ENCODE data around the gene PIEZO1. TPM values are rescaled to one million over a fixed set of nuclear protein-coding genes. Genes with fewer than 3 reads are reported as not detected.

Gene PIEZO1
- total RNA-seq, 2 donors from 2014 or later: 84.8 to 298 TPM

DNA sequence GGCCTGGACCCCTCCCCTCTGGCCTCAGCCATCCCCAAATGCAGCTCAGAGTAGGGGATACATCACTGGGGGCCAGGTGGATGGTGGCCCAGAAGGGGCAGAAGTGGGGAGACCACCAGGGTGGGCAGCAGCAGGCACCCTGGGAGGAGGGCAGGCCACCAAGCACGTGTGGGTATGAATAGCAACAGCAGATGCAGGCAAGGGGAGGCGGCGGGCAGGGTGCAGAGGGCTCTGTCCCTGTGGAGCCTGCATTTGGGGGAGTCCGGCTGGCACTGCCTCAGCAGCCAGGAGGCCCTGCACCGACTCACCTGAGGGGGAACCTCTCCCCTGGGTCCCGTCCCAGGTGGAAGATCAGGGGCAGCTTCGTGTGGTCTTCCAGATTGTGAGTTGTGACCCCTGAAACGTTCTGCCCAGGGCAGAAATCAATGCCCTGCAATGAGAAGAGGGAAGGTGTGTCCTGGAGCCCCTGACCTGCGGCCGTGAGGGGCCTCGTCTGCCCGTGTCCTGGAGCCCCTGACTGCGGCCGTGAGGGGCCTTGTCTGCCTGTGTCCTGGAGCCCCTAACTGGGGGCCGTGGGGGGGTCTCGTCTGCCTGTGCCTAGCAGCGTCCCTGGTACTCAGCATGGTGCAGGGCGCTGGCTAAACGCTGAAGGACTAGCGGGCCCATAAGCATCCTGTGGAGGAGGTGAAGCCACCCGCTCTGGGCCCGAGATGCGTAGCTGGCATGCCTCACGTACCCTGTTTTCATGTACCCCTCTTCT, 37.4 kb upstream of the PIEZO1 start:
- H3K27ac Mint-ChIP-seq: no peak overlapping the region
- no peak overlapping the region for H3K4me3 Mint-ChIP-seq

DNA sequence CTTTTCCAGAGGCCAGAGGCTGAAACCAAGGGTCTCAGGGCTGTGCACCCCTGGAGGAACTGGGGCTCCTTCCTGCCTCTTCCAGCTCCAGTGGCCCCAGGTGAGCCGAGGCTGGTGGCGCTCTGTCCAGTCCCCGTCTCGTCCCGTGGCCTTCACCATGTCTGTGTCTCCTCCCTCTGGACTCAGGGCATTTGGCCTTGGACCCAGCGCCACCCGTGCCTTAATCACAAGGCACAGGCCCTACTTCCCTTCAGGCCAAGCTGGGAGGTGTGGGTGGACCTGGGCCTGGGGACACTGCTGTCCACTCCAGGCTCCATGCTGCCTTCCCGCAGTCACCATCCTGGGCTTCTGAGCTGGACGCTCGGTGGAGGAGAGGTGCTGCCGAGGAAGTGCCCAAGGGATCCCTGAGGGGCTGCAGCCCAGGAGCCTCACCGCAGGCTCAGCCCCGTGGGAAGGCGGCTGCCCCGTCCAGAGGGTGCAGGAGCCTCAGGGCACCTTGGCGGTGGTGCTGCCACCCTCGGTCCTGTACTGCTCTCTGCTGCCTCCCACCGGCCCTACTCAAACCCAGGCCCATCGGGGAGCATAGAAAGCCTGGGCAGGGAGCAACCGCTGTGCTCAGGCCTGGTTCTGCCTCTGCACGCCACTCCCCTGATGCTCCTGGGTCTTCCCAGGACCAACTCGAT, 36.3 kb upstream of the PIEZO1 start:
- H3K9me3 Mint-ChIP-seq: no peaks in the 10 kb centered on the region
- H3K4me3 Mint-ChIP-seq: no peak overlapping the region
- no peak for DNase-seq (ENCODE audit: low spot score)
- ATAC-seq: no peak
- H3K4me1 Mint-ChIP-seq (ENCODE audit: low read depth in 2 of 2): peaks cover 0 to 3% of the 10 kb centered on the region in 2 donors
- H3K27ac Mint-ChIP-seq: no peak overlapping the region
- no peaks in the 10 kb centered on the region for H3K36me3 Mint-ChIP-seq
- no peaks in the 10 kb centered on the region for H3K27me3 Mint-ChIP-seq

More for the DNA sequence above, 37.4 kb upstream of the PIEZO1 start:
- Mint-ChIP-seq H3K27me3 (no peaks in the 10 kb centered on the region), H3K36me3 (no peaks in the 10 kb centered on the region), H3K9me3 (no peaks in the 10 kb centered on the region), H3K4me1 (ENCODE audit: low read depth in 2 of 2) (peaks cover 0 to 3% of the 10 kb centered on the region in 2 donors)
- ATAC-seq (no peak), DNase-seq (ENCODE audit: low spot score) (no peak)

DNA sequence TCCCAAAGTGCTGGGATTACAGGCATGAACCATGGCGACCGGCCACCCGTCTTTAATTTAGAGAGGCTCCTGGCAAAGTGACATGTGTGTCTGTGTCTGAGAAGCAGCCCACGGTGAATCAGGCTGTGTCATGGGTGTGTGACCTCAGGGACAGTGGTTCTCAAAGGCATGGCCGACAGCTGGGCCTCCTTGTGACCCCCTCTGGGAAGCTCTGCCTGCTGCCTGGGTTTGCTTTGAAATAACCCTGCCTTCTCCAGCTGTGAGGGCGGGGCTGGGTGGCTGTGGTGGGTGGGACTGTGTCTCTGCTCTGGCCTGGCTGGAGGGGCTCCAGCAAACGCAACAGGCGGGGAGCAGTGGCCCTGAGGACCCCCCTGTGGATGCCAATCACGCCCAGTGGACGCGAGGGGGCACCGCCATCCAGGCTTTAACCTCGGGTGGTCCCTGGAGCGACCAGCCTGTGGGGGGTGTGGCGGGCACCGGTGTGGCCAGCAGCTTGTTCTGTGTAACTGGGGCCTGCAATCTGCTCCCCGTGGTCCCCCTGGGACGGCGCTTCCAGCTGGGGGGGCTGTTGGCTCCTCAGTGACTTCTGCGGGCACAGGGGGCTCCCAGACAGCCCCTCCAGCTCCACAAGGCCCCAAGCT, 35.5 kb upstream of the PIEZO1 start:
- no peak overlapping the region for H3K4me3 Mint-ChIP-seq

GRCh38 chr16:88819126-88819525, 34.1 kb upstream of the PIEZO1 start:
- no peak for ATAC-seq
- Mint-ChIP-seq H3K27me3 (no peaks in the 10 kb centered on the region), H3K36me3 (no peaks in the 10 kb centered on the region), H3K4me3 (no peak overlapping the region), H3K4me1 (ENCODE audit: low read depth in 2 of 2) (no peaks in the 10 kb centered on the region), H3K9me3 (no peaks in the 10 kb centered on the region), H3K27ac (no peak overlapping the region)
- no peak for DNase-seq (ENCODE audit: low spot score)

More for the DNA sequence above, 35.5 kb upstream of the PIEZO1 start:
- ATAC-seq (no peak), DNase-seq (ENCODE audit: low spot score) (no peak)
- H3K36me3 Mint-ChIP-seq: no peaks in the 10 kb centered on the region
- no peaks in the 10 kb centered on the region for H3K9me3 Mint-ChIP-seq
- no peaks in the 10 kb centered on the region for H3K27me3 Mint-ChIP-seq
- no peak overlapping the region for H3K27ac Mint-ChIP-seq
- H3K4me1 Mint-ChIP-seq (ENCODE audit: low read depth in 2 of 2): no peaks in the 10 kb centered on the region

DNA sequence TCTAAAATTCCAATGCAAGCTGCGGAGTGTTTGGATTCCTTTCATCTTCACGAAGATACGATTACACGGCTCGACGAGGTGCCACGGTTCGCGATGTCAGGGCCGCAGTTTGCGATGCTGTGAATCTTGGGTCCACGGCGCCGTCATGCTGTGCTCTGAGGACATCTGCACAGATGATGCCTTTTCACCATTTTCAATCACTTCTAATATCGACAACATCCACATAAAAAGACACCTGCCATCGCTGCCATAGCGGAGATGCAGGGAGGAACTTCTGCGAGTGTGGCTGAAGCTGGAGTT, 33.5 kb upstream of the PIEZO1 start:
- ATAC-seq (no peak), DNase-seq (ENCODE audit: low spot score) (no peak)
- no peaks in the 10 kb centered on the region for H3K4me1 Mint-ChIP-seq (ENCODE audit: low read depth in 2 of 2)
- H3K36me3 Mint-ChIP-seq: no peaks in the 10 kb centered on the region
- no peak overlapping the region for H3K27ac Mint-ChIP-seq
- no peaks in the 10 kb centered on the region for H3K9me3 Mint-ChIP-seq
- H3K27me3 Mint-ChIP-seq: no peaks in the 10 kb centered on the region
- no peak overlapping the region for H3K4me3 Mint-ChIP-seq

GRCh38 chr16:88817785-88818574, 33.0 kb upstream of the PIEZO1 start:
- ATAC-seq (no peak), DNase-seq (ENCODE audit: low spot score) (no peak)
- Mint-ChIP-seq H3K4me3 (no peak overlapping the region), H3K9me3 (no peaks in the 10 kb centered on the region), H3K27ac (no peak overlapping the region), H3K4me1 (ENCODE audit: low read depth in 2 of 2) (peaks cover 0 to under 1% of the 10 kb centered on the region in 2 donors), H3K27me3 (no peaks in the 10 kb centered on the region), H3K36me3 (no peaks in the 10 kb centered on the region)

DNA sequence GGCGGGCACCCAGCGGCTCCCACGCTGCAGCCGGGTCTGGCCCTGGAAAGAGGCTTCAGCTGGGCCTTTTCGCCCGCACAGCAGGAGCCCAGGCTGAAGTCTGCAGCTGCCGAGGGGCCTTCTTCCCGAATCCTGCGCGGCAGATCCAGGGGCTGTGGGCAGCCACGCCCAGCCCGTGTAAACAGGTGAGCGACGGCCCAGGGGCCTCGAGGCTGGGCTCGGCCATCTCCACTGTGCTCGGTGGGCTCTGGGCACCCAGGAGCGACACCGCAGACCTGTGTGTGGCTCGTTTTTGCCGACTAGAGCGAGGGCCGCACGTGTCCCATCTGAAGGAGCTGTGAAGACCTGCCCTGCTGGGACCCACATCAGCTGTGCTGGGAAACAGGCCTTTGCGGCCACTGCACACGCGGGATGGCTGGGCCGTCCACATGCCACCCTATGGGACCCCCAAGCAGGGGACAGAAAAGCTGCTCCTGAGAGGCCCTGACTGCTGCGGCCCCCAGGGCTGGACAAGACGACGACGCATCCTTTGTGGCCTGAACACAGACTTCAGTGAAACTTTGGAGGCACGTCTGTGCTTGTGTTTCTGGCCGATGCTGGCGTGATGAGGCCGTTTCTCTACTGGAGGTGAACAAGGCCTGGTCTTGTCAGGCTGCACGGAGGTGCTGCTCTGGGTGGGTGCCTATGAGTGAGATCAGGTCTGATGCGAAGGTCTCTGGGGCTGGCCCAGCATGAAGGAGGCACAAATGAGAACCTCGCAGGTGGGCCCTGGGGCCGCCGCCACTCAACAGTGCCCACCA, 31.9 kb upstream of the PIEZO1 start:
- DNase-seq (ENCODE audit: low spot score) (no peak), ATAC-seq (no peak)
- no peak overlapping the region for H3K4me3 Mint-ChIP-seq
- no peaks in the 10 kb centered on the region for H3K27me3 Mint-ChIP-seq
- no peak overlapping the region for H3K27ac Mint-ChIP-seq
- peaks cover 0 to 7% of the 10 kb centered on the region in 2 donors for H3K4me1 Mint-ChIP-seq (ENCODE audit: low read depth in 2 of 2)
- no peaks in the 10 kb centered on the region for H3K9me3 Mint-ChIP-seq
- no peaks in the 10 kb centered on the region for H3K36me3 Mint-ChIP-seq

DNA sequence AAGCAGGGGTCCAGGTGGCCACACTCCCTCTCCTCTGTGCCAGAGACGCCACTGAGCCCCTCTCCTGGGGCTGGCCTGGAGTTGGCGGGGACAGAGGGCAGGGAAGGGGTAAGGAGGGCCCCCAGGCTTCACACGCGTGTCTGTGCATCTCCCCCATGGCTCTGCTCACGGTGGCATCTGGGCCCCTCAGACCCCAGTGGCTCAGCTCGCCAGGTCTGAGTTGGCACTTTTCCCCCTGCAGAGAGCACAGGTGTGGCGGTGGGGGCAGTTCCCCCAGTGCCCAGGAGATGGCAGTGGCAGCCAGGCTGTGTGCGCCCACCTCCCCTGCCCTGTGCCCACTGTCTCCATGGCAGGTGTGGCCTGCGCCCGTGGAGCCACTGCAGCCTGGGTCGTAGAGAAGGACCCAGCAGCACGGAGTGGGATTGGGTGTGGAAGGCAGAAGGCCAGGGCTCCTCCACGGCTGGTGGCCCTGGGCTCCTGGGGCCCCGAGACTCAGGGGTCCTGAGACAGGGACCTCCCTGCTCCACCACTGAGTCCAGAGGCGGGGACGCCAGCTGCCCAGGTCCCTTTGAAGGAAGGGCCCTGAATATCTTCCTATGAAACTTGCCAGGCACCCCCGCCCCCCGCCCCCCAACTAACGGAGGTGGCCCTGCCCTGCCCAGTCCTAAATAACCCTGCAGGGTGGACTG, 31.0 kb upstream of the PIEZO1 start:
- no peak overlapping the region for H3K4me3 Mint-ChIP-seq
- no peaks in the 10 kb centered on the region for H3K36me3 Mint-ChIP-seq
- no peaks in the 10 kb centered on the region for H3K9me3 Mint-ChIP-seq
- peaks cover 0 to 8% of the 10 kb centered on the region in 2 donors for H3K4me1 Mint-ChIP-seq (ENCODE audit: low read depth in 2 of 2)
- no peak overlapping the region for H3K27ac Mint-ChIP-seq
- ATAC-seq (no peak), DNase-seq (ENCODE audit: low spot score) (no peak)
- no peaks in the 10 kb centered on the region for H3K27me3 Mint-ChIP-seq

GRCh38 chr16:88815227-88815626, 30.2 kb upstream of the PIEZO1 start:
- H3K27me3 Mint-ChIP-seq: no peaks in the 10 kb centered on the region
- H3K9me3 Mint-ChIP-seq: no peaks in the 10 kb centered on the region
- no peak overlapping the region for H3K27ac Mint-ChIP-seq
- no peaks in the 10 kb centered on the region for H3K36me3 Mint-ChIP-seq
- DNase-seq (ENCODE audit: low spot score) (no peak), ATAC-seq (no peak)
- no peak overlapping the region for H3K4me3 Mint-ChIP-seq
- peaks cover 1 to 12% of the 10 kb centered on the region in 2 donors for H3K4me1 Mint-ChIP-seq (ENCODE audit: low read depth in 2 of 2)

GRCh38 chr16:88814144-88814502, 29.1 kb upstream of the PIEZO1 start:
- ATAC-seq (no peak), DNase-seq (ENCODE audit: low spot score) (no peak)
- Mint-ChIP-seq H3K36me3 (no peaks in the 10 kb centered on the region), H3K27me3 (no peaks in the 10 kb centered on the region), H3K4me3 (no peak overlapping the region), H3K27ac (no peak overlapping the region), H3K9me3 (no peaks in the 10 kb centered on the region), H3K4me1 (ENCODE audit: low read depth in 2 of 2) (peaks cover 4 to 15% of the 10 kb centered on the region in 2 donors)

- no peak overlapping the region for H3K27ac Mint-ChIP-seq
- no peak overlapping the region for H3K4me3 Mint-ChIP-seq
- peaks cover 4 to 15% of the 10 kb centered on the region in 2 donors for H3K4me1 Mint-ChIP-seq (ENCODE audit: low read depth in 2 of 2)
- H3K9me3 Mint-ChIP-seq: no peaks in the 10 kb centered on the region
- no peaks in the 10 kb centered on the region for H3K36me3 Mint-ChIP-seq
- DNase-seq (ENCODE audit: low spot score) (no peak), ATAC-seq (no peak)
- H3K27me3 Mint-ChIP-seq: no peaks in the 10 kb centered on the region
Measured at GRCh38 chr16:88813269-88814143, 28.5 kb upstream of the PIEZO1 start.

Measured in natural killer cell treated with Interleukin-12 subunit alpha and Interleukin-12 subunit beta and Interleukin-15 and Interleukin-18, amount 100 ng/mL, for 72 hours (primary cell).